H54 (cell line): ENCODE measurements around the gene PAOX.

ENCODE experiments used
- DNase-seq: peaks from one replicate; pipeline ENCODE4 v3.0.0; 2011; ENCODE audit warnings: low spot score, mixed read lengths; ENCODE audit not compliant: insufficient read length
- FAIRE-seq: peaks from 3 replicates; lab custom pipeline; 2011; peaks lifted over from hg19 to GRCh38; lab: Jason Lieb, UNC
- POLR2A ChIP-seq: IDR thresholded peaks from 2 replicates; pipeline ENCODE4 v1.6.1; 2011; ENCODE audit warnings: low read depth, mild to moderate bottlenecking, low read length

PAOX gene

DNA sequence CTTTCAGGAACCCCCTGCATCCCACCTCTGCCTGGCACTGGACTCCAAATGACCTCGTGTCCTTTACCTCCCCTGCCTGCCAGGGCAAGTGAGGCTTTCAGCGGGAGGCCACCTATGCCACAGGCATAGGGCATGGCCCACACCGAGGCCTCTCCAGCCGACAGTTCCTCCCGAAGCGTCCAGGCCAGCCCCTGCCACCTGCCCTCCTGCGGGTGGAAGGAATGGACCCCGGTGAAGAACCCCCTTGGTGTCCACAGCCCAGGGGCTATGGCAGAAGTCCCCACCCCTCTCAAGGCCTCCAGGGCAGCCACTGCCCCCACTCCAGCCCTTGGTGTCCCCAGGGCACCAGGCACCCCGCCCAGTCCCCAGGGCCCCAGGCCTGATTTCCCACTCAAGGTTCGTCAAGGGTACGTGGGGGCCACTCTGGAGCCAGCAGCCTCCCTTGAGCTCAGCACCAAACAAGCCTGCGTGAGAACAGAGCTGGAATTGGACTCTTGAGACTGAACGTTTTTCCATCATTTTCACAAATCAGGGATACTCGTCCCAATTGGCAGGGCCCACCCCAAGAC lies 24.3 kb upstream of the PAOX start:
- no peak for TF ChIP-seq POLR2A
- FAIRE-seq (no peak), DNase-seq (no peak)

DNA sequence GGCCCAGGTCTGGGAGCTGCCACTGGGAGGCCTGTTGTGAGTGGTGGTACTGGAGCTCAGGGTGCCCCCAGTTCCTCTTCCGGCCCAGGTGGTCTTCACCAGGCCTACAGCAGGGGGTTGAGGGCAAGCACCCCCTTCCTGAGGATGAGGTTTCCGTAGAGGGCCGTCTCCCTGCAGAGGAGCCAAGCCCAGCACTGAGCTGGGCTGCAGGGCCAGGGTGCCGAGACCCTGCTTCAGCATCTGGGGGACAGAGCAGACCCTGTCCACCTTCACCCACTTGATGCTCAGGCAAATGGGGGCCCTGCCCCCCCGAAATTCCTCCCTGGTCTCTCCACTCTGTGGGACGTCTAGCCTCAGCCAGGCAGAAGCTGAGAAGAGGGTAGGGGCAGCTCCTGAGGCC lies 23.8 kb upstream of the PAOX start:
- DNase-seq (no peak), FAIRE-seq (no peak)
- TF ChIP-seq POLR2A, result no peak

DNA sequence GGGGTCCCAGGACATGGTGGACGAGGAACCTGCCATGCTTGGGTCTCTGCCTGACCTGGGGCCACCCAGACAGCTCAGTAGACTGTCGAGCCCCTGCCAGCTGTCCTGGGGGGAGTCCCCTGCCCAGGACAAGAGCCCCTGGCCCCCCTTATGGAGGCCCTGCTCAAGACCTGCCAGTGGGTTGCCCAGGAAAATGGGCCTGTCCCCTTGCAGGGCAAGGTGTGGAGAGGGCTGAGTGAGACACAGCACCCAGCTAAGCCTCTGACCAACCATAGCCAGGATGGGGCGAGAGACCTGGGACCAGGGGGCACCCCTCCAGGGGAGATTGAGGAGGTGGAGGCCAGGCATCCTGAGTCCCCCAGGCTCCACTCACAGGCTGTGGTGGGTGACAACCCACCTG lies 23.1 kb upstream of the PAOX start:
- FAIRE-seq, result no peak
- TF ChIP-seq POLR2A, result no peak
- DNase-seq, result no peak

DNA sequence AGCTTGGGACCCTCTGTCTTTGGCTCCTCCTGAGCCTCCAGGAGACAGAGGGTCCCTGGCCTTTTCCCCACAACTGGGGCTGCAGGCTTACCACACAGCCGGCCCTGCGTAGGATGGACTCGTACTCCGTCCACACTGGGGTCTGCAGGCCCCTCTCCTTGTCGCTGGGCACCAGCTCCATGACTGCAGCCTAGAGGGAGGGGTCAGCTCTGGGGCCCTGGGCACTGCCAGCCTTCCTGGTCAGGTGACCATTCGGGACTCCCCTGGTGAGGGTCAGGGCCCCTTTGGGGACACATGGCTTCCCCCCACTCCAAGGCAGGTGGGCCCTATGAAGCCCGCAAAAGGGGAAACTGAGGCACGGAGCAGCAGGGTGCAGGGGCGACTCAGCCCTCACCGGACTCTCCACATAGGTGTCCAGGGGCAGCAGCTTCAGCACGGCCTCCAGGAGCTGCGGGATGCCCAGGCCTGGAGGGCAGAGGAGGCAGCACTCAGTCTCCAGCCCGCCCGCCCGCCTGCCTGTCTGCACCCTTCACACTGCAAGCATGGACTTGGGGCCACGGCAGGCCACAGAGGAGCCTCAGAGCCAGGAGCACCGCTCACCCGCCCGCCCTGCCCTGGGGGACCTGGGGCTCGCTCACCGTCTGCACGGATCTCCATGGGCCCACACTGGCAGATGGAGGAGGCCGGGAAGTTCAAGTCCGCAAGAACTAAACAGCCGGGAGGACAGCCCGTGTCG lies 22.3 kb upstream of the PAOX start:
- DNase-seq, result no peak
- TF ChIP-seq POLR2A, result no peak
- no peak for FAIRE-seq

GRCh38 chr10:133357285-133358161 lies 21.5 kb upstream of the PAOX start, which contains the start of gene FUOM:
FUOM (minus strand) TSS chr10:133358019; CDS start chr10:133358007, 12 bp downstream.
- TF ChIP-seq POLR2A, result no peak
- FAIRE-seq, result no peak
- DNase-seq, result no peak

DNA sequence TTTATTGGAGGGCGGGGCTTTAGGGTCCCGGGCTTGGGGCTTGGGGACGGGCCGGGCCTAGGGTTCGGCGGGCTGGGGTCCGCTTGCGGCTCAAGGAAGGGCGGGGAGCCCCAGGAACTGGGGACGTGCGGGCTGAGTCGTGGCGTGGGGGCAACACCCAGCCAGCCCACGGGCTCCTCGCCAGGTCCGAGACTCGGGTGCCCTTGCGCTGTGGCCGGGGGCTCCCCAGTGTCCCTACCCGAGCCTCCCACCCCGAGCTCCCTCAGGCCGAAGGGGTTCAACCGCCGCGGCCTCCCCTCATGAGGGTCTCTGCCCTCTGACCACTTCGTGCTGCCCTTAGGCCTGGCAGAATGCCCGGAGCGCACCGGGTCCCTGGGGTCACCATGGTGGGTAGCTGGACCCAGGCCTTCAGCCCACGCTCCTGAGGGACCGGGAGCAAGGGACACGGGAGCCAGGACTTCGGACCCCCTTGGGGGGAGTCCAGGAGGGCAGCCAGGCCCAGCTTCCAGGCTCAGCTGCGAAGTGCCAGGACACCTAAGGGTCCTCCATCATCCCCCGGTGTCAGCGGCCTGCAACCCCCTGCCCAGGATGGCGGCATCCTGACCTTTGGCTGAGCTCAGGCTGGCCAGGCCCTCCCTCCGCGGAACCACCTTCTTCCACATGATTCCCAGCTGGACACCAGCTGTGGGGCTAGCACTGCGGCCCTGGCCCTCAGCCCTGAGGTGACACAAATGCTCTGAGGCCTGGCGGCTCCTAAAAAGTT lies 20.7 kb upstream of the PAOX start:
- DNase-seq (no peak), FAIRE-seq (no peak)
- TF ChIP-seq POLR2A, result no peak

- no peak for DNase-seq
- no peak for TF ChIP-seq POLR2A
- FAIRE-seq, result no peak
These were observed 20.1 kb upstream of the PAOX start for GRCh38 chr10:133358925-133359310.

DNA sequence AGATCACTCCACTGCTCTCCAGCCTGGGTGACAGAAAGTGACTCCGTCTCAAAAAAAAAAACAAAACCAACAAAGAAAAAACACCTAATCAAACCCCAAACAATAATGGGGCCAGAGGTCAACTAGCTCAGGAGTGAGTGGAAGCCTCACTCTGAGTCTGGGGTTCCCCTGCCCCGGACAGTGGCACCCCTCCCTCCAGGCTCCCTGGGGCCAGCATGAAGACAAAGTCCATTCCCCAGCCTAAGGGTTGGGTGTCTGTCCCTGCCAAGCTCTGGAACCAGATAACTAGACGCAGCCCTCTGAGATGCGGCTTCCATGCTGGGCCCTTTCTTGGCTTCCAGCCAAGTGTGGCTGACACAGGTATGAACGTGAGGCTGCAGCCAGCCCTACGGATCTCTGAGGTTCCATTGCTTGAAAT lies 19.5 kb upstream of the PAOX start:
- TF ChIP-seq POLR2A, result no peak
- DNase-seq (no peak), FAIRE-seq (no peak)

DNA sequence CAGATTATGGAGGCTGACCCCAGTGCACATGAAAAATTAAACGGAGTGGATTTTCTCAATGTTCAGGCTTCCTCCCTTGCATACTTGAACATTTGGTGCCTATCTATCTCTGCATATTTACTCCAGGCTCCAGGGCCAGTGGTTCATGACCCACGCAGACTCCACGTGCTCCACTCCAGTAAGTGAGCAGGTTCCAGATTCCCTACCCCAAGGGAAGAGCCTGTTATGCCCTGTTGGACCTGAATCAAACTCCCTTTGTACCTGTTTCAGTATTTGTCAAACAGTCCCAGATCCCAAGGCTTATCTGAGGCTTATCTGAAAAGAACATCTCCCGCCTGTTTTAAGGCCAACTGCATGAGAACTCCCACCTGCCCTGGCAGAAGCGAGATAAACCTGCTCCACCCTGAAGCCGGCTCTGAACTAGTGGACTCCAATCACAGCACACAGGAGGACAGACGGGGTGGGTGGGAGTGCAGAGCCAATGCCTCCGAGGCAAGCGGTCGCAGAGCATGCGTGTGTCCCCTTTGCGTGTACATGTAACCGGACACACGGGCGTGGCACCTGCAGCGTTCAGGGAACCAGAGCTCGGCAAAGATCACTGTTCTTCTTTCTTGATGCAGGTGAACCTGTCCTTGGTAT lies 19.0 kb upstream of the PAOX start:
- no peak for TF ChIP-seq POLR2A
- DNase-seq, result no peak
- FAIRE-seq, result no peak

GRCh38 chr10:133361227-133361626 lies 17.8 kb upstream of the PAOX start:
- no peak for TF ChIP-seq POLR2A
- FAIRE-seq (no peak), DNase-seq (no peak)

- DNase-seq, result no peak
- no peak for FAIRE-seq
- TF ChIP-seq POLR2A, result no peak
These were observed 17.2 kb upstream of the PAOX start for GRCh38 chr10:133361773-133362441.

GRCh38 chr10:133362846-133363245 lies 16.2 kb upstream of the PAOX start:
- FAIRE-seq (no peak), DNase-seq (no peak)
- TF ChIP-seq POLR2A, result no peak

GRCh38 chr10:133364645-133365431 lies 14.2 kb upstream of the PAOX start:
- DNase-seq (no peak), FAIRE-seq (no peak)
- no peak for TF ChIP-seq POLR2A
